Hematopoietic multipotent progenitor cell treated with erythropoietin and hydrocortisone succinate and interleukin-3 and kit ligand, for 15 days (in vitro differentiated cells): Measurements from ENCODE around the gene PTPRS.
"Not testable (repeated sequence)": the region's sequence is repeated elsewhere in the genome, so short reads cannot be mapped to it uniquely, and the experiment has no call there.

Source experiments
- DNase-seq: peaks from one replicate; pipeline ENCODE4 v3.0.0-alpha.2; 2015; ENCODE audit warnings: low spot score

The PTPRS gene

DNA sequence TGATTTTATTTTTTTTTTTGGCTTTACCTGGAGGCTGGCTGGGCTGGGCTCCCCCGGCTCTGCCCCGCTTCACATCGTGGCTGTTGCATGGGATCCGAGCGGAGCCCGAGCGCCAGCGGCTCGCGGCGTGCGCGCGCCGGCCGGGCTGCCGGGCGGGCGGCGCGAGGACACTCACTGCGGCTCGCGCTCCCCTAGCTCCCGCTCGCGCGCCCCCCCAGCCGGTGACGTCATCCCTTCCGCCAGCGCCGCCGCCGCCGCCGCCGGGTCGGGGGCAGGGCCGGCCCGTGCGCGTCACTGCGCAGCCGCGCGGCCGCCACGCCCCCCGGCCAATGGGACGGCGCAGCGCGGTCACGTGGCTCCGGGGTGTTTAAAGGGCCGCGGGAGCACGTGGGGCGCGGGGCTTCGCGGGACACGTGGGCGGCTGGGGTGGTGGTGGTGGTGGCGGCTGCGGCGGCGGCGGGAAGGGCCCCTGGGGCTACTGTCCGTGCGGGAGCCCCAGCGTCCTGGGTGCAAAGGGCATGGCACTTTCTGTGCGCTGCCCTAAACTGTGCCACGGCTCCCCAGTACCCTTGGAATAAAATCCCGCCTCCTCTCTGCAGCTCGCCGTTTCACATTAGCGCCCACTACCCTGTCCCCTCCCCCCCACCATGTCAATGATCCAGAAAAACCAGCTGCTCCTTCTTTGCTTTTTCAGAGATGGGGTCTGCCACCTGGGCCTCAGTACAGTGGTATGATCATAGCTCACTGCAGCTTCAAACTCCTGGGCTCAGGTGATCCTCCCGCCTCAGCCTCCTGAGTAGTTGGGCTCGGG lies at the start of gene PTPRS:
Gene PTPRS (minus strand): TSS at position 176 of the 811 bp plus-strand sequence. CDS start 54,672 bp downstream, outside the sequence.
- DNase-seq: peak; percentile 17

DNA sequence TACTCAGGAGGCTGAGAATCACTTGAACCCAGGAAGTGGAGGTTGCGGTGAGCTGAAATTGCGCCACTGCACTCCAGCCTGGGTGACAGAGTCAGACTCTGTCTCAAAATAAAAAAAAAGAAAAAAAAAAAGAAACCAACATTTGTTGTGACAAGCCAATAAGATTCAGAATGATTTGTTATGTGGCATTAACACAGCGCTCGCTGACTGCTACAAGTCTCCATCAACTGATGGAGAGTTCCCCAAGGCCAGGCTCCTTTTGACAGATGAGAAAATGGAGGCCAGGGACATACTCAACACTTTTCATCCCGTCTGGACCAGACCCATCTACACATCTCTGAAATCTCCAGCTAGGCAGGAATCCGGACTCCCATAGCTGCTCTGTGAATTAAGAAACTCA lies 48.7 kb upstream of the PTPRS start:
- DNase-seq: no peak

DNA sequence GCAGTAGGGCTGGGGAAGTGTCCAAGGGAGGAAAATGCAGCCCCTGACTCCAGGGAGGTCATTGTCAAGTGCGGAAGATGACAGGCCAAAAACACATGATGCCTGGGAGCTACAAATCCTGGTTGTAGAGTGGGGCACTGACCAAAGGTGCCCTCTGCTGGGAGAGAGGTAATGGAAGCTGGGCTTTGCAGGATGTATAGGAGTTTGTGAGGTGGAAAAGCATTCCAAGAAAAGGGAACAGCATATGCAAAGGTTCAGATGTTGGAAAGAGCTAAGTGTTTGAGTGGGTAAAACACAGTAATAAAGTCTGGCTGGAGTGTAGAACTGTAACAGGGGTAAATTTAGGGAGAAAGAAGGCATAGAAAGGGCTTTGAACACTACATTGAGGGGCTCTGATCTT lies 46.9 kb upstream of the PTPRS start:
- no peak for DNase-seq

DNA sequence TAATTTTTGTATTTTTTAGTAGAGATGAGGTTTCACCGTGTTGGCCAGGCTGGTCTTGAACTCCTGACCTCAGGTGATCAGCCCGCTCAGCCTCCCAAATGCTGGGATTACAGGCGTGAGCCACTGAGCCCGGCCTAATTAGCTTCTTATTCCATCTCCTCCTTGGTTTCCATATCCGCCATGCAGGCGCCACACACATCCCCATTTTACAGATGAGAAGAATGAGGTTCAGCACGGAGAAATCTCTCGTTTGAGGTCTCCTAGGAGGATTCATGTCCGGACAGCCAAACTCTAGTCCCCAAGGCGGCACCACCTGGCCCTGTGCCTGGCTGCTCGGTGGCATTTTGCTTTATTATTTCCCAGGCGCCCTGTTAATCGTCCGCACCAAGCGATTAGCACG lies 46.2 kb upstream of the PTPRS start:
- DNase-seq: no peak

DNA sequence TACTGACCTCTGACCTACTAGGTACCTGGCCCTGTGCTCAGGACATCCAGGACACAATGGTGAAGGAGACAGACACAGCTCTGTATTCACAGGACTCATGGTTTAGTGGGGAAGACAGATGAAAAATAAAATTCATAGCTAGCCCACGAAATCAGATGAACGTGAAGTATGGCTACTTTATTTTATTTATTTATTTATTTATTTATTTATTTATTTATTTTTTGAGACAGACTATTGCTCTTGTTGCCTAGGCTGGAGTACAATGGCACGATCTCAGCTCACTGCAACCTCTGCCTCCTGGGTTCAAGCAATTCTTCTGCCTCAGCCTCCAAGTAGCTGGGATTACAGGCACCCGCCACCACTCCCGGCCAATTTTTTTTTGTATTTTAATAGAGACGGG lies 40.6 kb upstream of the PTPRS start:
- not testable (repeated sequence) for DNase-seq

DNA sequence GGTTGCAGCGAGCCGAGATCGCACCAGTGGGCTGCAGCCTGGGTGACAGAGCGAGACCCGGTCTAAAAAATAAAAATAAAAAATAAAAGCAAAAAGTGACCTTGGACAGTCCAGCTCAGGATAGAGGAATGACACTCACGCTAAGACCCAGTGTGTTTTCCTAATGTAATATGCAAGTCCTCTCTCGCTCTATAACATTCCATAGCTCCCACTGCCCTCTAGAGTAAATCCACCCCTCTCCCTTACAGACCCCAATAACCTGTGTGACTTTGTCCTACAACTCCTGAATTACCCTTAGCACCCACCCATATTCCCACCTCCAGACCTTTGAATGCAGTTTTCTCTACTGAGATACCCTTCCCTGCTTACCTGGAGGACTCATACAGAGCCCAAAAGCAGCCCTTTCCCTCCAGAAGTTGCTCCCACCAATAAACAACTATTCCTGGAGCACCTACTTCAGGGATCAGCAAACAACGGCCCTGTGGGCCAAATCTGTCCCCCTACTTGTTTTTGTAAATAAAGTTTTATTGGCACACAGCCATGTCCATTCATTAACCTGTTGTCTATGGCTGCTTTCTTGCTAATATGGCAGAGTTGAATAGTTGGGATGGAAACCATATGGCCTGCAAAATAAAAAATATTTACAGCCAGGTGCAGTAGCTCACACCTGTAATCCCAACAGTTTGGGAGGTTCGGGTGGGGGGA lies 39.8 kb upstream of the PTPRS start:
- DNase-seq: no peak

DNA sequence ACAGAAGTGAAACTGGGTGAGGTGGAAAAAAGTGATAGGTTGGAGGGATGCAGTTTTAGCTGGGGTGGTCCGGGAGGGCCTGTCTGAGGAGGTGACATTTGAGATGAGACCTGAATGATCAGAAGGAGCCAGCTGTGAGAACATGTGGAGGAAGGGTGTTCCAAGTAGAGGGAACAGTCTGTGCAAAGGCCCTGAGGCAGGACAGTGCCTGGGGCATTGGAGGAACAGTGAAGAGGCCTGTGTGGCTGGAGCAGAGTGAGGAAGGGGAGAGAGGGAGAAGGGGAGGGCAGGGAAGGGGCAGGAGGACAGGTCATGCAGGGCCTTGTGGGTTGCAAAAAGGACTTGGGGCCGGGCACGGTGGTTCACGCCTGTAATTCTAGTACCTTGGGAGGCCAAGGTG lies 36.3 kb upstream of the PTPRS start:
- no peak for DNase-seq

DNA sequence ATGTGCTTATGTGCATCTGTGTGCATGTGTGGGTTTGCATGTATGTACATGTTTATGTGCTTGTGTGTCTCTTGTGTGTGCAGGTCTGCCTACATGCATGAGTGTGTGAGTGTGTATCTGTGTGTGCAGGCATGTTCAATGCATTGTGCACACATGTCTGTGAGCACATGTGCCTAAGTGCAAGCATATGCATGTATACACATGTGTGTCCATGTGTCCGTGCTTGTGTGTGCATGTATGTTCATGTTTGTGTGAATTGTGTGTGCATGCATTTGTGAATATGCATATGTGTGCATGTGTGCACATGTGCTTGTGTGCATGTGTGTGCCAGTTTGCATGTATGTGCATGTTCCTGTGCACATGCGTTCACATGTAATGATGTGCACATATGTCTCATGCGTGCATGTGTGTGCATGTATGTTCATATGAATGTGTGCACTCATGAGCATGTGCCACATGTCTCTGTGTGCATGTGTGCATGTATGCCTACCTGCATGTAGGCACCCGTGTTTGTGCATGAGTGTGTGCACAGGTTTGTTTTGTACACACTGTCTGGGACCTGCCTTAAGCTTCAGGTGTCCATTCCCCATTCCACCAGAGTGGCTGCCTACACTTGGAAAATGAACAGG lies 32.1 kb upstream of the PTPRS start:
- DNase-seq: no peak

DNA sequence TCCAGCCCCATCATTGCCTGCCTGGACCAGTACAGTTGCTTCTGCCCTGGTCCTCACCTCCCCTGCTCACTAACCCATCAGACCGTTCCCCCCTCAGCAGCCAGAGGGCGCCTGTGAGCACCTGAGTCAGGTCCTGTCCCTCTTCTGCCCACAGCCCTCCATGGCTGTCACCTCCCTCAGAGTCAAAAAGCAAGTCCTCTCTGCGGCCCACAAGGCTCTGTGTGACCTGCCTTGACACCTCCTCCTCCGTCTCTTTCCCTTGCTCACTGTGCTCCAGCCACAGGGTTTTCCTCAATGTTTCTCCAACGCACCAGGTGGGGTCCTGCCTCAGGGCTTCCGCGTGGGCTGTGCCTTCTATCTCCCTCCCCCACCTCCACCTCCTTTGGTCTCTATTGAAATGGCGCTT lies 29.4 kb upstream of the PTPRS start:
- DNase-seq: peak; percentile 45

DNA sequence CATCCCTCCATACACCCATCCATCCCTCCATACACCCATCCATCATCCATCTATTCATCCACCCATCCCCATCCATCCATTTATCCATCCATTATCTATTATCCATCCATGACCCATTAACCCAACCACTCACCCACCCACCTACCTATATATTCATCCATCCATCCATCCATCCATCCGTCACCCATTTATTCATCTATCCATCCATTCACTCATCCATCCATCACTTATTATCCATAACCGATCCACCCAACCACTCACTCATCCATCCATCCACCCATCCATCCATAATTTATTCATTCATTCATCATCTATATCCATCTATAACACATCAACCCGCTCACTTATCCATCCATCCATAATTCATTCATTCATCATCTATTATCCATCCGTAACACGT lies 28.7 kb upstream of the PTPRS start:
- DNase-seq: no peak

DNA sequence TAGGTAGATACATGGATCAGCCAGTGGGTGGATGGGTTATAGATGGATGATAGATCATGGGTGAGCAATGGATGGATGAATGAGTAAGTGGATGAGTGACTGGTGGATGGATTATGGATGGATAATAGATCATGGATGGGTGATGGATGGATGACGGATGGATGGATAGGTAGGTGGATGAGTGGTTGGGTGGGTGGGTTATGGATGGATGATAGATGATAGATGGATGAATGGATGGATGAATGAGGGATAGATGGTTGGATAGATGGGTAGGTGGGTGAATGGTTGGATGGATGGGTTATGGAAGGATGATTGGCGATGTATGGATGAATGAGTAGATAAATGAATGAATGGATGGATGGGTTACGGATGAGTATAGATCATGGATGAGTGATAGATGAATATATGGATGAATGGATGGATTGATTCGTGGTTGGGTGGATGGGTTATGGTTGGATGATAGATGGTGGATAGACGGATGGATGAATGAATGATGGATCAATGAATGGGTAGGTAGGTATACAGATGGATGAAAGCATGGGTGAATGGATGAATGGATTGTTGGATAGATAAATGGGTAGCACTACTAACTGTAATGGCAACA lies 27.0 kb upstream of the PTPRS start:
- no peak for DNase-seq

DNA sequence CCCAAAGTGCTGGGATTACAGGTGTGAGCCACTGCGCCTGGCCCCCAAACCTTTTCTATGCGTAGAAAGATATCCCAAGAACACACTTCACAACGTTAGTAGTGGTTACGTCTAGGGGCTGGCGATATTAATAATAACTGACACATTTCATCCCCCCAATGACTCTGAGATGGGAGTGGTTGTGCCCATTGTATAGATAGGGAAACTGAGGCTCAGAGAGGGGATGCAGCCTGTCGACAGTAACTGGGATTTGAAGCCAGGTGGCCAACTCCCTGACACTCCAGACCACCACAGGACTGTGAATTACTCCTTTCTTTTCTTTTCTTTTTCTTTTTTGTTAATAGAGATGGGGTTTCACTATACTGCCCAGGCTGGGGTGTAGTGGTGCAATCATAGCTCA lies 25.3 kb upstream of the PTPRS start:
- no peak for DNase-seq

DNA sequence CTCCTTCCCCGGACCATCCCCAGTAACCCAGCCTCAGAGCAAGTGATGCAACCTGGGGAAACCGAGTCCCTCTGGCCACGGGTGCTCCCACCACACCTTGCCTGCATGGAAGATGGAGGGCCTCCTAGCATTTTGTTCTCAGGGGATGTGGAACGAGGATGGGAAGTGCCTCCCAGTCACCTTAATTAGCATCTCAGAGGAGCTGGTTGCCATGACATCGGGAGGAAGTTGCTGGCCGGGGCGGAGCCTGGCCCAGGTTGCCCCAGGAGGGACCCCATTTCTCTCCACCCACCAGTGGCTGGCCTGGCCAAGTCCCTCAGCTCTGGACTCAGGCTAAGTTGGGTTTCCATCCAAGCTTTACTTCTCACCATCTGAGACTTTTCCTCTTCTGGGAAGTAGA lies 24.1 kb upstream of the PTPRS start:
- DNase-seq: no peak

DNA sequence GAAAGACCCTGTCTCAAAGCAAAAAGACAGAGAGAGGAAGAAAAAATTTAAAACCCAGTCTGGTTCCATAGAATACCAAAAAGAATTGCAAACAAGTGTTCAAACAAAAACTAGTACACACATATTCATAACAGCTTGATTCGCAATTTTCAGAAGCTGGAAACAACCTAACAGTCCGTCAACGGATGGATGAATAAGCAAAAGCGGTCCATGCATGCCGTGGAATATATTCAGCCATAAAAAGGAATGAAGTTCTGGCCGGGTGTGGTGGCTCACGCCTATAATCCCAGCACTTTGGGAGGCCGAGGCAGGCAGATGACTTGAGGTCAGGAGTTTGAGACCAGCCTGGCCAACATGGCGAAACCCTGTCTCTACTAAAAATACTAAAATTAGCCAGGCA lies 21.2 kb upstream of the PTPRS start:
- DNase-seq: not testable (repeated sequence)

DNA sequence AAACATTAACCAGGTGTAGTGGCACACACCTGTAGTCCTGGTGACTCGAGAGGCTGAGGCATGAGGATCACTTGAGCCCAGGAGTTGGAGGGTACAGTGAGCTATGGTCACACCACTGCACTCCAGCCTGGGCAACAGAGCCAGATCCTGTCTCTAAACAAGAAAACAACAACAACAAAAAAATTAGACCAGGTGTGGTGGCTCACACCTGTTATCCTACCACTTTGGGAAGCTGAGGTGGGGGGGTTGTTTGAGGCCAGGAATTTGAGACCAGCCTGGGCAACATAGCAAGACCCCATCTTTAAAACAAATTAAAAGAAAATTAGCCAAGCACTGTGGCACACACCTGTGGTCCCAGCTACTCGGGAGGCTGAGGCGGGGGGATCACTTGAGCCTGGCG lies 20.8 kb upstream of the PTPRS start:
- DNase-seq: no peak

DNA sequence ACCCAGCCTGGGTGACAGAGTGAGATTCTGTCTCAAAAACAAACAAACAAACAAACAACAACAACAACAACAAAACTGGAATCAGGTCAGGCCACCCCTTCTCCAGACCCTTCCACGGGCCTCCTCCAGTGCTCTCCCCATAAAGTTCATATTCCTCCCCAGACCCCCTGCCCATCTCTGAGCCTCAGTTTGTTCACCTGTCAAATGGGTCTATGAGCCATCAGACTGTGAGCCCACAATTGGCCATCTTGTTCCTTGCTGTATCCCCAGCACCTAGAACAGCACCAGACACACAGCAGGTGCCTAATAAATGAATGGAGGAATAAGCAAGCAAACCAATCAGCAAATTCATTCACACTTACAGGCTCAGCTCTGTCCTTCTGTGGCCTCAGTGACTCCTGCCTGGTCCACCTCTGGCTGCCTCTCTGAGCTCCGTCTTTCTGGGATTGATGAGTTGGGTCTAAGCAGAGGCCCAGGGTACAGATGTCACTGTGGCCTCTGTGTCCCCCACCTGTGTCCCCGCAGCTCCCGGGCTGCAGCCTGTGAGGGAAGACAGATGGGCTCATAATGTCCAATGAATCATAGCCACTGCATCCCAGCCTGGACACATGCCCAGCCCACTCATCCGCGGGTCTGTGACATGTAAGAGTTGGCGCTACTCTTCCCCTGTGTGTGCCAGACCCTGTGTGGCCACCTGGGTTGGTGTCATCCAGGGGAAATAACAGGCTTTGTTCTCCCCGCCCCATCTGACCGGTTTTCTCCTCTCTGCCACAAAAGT lies 19.6 kb upstream of the PTPRS start:
- no peak for DNase-seq

DNA sequence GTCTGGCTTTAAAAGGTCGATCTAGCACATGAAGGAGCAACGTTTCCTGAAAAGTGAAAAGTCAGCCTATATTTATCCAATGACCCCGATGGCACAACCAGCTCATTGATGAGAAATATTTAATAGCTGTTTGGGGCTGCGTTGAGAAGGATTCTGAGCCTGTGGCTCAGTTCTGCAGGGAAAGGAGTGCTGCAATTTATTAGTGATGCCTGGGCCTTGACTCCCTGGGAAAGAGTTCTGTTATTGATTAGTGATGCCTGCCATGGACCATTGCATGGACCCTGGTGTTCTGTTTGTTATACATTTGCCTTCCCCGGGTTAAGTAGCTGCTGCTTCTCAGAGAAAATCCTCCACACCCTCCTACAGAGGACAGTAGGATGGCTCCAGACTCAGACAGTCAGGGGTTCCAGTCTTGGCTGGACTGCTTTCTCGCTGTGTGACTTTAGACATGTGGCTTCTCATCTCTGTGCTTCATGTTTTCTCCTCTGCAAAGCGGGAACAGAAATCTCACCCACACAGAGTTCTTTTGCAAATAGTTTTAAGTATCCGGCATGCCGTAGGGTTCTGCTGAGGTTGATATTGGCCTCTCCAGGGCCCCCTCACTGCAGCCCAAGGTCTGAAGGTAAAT lies 17.7 kb upstream of the PTPRS start:
- no peak for DNase-seq

DNA sequence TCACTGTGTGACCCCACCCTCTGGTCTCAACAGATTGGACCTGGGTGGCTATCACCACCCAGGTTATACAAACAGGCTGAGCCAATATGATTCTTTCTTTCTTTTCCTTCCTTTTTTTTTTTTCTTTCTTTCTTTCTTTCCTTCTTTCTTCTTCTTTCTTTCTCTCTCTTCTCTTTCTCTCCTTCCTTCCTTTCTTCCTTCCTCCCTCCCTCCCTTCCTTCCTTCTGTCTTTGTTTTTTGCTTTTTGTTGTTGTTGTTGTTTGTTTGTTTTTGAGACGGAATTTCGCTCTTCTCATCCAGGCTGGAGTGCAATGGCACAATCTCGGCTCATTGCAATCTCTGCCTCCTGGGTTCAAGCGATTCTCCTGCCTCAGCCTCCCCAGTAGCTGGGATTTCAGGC lies 17.0 kb upstream of the PTPRS start:
- DNase-seq: no peak

DNA sequence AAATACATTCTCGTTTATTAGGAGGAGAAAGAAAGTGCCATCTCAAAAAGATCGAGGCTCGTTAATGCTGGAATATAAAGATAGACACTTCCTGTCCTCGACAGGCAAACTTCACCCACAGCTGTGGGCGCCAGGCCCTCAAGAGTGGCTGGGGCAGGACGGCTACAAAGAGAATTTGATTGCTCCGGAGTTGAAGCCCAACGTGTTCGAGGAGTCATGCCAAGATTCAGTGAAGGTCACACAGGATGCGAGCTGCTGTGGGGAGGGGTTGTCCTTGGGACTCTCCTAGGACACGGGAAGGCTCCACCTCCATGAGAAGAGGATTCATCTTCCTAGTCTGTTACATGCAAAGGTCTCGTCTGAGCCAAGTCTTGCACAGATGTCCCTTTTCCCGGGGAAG lies 16.3 kb upstream of the PTPRS start:
- no peak for DNase-seq

DNA sequence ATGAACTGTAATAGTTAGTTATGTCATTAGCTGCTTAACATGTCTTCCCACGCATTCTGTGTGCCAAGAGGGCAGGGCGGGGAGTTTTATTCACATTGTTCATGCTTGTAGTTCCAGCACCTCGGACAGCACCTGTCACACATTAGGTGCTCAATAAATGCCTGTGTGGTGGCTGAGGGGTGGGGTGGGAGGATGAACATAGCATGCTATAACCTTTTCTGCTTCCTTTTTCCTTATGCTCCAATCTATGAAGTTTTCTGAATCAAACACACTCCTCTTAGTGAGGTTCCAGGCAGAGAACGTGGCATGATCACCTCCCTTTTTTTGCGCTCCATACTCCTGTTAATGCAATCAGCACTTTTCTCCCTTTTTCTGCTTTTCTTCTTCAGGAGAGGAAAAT lies 15.8 kb upstream of the PTPRS start:
- no peak for DNase-seq

DNA sequence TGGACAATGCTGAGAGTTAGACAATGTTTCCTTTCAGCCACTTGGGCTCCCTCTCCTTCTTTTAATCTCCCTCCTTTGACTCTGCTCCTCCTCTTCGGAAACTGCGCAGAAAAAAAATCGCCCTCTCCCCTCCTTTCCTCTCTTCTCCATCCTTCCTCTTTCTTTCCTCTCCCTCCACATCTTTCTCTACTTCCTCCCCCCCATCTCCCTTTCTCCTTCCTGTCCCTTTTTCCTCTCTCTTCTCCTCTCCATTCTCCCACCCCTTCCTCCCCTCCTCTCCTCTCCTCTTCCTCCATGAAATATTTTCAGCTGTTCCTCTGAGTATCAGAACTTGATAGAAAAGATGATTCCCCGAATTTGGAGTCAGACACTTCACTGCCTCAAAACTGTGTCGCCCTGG lies 15.1 kb upstream of the PTPRS start:
- no peak for DNase-seq

DNA sequence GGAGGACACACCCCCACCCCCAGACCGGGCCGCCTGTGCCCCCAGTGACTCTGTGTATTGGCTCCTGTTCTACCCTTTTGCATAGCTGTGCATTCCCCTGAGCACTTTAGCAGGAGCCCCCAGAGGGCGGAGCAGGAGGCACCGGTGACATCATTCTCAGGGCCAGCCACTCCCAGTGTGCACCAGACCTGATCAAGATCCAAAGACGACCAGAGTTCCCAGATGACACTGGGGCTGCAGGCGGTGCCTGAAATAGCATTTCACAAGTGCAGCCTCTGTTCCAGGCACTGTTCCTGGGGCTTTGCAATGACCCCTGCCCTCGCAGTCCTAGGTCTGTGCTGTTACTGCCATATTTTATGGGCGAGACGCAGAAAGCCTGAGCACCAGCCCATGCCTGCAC lies 14.5 kb upstream of the PTPRS start:
- no peak for DNase-seq
